Measurements from ENCODE around the gene UXS1.

GRCh38 chr2:106096299-106097037 is 97.6 kb downstream of the UXS1 start:
- TF ChIP-seq TEAD4 (IDR thresholded peaks at IDR 0.05; ENCODE audit: low read depth, low read length) (no peak), CEBPB (IDR thresholded peaks at IDR 0.05; ENCODE audit: low read depth, low read length) (no peak), NANOG (IDR thresholded peaks at IDR 0.05; ENCODE audit: insufficient read depth, low read depth, low read length, poor library complexity, severe bottlenecking) (no peak), TCF12 (IDR thresholded peaks at IDR 0.05; ENCODE audit: low read depth, low read length) (no peak), SRF (IDR thresholded peaks at IDR 0.05; ENCODE audit: low read depth, low read length) (no peak), CTCF (IDR thresholded peaks at IDR 0.05; ENCODE audit: control extremely low read depth in 1 of 3, insufficient read depth in 1 of 3, low read depth in 1 of 3, low read length in 3 of 3) (no peak), HDAC2 (IDR thresholded peaks at IDR 0.05; ENCODE audit: borderline replicate concordance in 1 of 2, low read depth in 2 of 2, low read length in 2 of 2) (no peak), RNF2 (IDR thresholded peaks at IDR 0.05; ENCODE audit: borderline replicate concordance, low read depth, low read length, missing control alignments, poor library complexity, severe bottlenecking) (no peak), RAD21 (IDR thresholded peaks at IDR 0.05 in 1 of 2, conservative IDR thresholded peaks at IDR 0.05 in 1 of 2; ENCODE audit: low read depth in 2 of 2, low read length in 2 of 2) (no peak), EZH2 (IDR thresholded peaks at IDR 0.05; ENCODE audit: low read depth, low read length, severe bottlenecking) (no peak), CHD2 (IDR thresholded peaks at IDR 0.05; ENCODE audit: low read length) (no peak)

All from H1 (cell line).